HG03558 (cell line): ENCODE data around the gene TMEM209.
"Not testable (repeated sequence)": the region's sequence is repeated elsewhere in the genome, so short reads cannot be mapped to it uniquely, and the experiment has no call there.

ENCODE experiments used
- ATAC-seq: cut with Tn5 transposase; IDR thresholded peaks from one replicate; pipeline ENCODE4 v1.9.1; 2021; ENCODE audit warnings: moderate number of reproducible peaks; ENCODE audit not compliant: unreplicated experiment; ENCODE audit errors: extremely low read depth

TMEM209 gene

DNA sequence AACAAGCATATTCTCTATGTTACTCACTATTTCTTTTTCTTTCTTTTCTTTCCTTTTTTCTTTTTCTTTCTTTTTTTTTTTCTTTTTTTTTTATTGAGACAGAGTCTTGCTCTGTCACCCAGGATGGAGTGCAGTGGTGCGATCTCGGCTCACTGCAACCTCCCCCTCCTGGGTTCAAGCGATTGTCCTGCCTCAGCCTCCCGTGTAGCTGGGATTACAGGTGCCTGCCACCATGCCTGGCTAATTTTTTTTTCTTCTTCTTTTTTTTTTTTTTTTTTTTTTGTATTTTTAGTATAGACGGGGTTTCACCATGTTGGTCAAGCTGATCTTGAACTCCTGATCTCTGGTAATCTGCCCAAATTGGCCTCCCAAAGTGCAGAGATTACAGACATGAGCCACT is 59.1 kb downstream of the TMEM209 start:
- ATAC-seq = not testable (repeated sequence)

DNA sequence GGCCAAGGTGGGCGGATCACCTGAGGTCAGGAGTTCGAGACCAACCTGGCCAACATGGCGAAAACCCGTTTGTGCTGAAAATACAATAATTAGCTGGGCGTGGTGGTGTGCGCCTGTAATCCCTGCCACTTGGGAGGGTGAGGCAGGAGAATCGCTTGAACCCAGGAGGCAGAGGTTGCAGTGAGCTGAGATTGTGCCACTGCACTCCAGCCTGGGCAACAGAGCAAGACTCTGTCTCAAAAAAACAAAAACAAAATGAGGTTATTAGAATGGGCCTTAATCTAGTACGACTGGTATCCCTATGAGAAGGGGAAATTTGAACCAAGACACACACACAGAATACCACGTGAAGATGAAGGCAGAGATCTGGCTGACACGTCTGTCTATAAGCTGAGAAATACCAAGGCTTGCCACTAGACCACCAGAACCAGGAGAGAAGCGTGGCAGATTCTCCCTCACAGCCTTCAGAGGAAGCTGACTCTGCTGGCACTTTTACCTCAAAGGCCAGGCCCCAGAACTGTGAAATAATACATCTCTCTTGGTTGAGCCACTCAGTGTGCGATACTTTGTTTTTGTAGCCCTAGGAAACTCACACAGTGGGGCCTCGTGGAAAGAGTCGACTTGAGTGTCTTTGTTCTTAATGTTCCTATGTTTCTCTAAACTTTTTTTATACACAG is 59.6 kb downstream of the TMEM209 start:
- ATAC-seq = no peak

DNA sequence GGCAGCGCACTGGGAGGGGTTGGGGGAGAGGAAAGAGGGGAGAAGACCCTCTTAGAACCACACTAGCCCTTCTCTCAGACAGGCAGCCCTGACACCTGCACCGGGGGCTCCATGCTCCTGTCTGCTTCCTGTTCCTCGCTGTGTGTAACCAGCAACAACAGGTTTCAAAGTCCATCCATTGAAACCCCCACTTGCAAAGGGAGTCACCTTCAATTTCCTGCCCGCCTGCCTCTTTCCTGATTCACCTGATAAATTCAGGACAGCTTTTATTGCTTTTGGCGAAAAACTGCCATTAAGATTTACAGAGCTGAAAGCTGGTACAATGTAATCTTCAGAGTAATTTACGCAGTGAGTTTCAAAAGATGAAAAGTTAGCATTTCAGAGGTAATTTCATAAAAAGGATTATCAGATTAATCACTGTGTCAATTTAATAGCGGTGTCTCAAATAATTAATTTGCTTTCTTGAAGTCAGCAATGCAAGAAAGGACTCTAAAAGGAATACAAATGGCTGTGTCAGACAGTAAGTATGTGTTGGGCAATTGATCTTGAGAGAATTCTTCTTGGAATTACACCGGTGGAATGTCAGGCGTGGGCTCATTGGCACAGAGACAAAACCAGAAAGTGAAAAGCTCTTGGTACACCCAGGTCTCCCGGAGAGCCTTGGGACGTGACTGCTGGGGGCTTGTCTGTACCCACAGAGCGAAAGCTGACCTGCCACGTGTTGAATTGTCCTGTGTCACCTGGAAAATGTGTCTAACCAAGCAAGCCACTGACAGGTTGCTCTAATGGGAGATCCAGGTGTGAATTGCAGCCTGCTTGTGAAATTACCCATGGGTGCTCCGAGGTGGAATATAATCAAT is 60.7 kb downstream of the TMEM209 start:
- ATAC-seq = no peak

DNA sequence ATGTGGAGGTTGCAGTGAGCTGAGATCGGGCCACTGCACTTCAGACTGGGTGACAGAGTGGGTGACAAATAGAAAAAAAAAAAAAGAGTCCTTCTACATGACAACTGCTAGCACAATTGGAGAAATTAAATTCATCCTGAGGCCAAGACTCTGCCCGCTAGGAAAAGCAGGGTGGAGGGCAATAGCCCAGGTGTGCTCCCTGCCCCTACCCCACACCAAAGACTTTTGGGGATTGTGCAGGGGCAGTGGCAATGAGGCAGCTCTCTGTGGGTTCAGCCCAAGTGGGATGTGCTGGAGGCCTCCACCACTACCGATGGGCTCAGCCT is 61.3 kb downstream of the TMEM209 start:
- no peak for ATAC-seq

DNA sequence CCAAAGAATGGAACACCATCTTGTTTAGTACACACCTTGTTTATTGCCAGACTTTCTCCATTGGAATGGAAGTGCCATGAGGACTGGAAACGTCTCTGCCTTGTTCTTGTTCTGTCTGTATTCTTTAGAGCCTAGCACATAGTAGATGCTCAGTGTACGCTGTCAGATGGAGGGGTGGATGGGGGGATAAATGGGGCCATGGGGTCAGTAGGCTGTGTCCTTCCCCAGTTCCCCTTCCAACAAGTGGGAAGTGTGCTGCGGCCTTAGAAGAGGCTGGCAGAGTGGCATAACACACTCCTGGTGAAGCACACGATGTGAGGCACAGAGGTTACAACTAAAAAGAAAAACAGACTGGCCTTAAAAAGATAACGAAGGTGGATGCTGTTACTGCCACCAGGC is 61.9 kb downstream of the TMEM209 start:
- no peak for ATAC-seq

DNA sequence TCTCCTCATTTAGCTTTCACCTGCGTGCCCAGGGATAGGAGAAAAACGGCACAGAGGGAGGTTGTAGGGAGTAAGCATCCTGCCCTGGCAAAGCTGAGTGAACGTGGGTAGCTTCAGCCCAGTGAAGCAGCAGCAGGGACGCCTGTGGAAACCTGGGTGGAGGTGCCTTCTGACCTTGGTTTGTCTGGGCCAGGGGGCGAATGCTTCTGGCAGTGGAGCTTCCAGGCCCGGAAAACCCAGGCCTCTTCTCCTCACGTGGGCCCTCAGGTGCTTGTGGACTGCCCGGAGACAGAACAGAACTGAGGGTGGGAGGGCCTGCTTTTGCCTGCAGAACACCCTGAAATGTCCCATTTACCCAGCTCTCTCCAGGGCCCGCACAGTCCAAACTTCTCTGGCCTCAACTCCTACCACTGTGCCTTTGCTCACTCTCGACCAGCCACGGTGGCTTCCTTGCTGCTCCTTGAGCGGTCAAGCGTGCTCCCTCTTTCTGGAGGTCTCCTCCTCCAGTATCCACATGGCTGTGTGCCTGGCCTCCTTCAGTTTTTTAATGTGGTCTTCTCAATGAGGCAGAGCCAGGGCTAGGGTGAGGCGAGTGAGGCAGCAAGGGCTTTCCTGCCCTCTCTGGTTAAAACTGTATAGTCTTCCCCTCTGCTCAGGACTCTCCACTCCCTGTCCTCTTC is 62.4 kb downstream of the TMEM209 start:
- ATAC-seq = no peak

DNA sequence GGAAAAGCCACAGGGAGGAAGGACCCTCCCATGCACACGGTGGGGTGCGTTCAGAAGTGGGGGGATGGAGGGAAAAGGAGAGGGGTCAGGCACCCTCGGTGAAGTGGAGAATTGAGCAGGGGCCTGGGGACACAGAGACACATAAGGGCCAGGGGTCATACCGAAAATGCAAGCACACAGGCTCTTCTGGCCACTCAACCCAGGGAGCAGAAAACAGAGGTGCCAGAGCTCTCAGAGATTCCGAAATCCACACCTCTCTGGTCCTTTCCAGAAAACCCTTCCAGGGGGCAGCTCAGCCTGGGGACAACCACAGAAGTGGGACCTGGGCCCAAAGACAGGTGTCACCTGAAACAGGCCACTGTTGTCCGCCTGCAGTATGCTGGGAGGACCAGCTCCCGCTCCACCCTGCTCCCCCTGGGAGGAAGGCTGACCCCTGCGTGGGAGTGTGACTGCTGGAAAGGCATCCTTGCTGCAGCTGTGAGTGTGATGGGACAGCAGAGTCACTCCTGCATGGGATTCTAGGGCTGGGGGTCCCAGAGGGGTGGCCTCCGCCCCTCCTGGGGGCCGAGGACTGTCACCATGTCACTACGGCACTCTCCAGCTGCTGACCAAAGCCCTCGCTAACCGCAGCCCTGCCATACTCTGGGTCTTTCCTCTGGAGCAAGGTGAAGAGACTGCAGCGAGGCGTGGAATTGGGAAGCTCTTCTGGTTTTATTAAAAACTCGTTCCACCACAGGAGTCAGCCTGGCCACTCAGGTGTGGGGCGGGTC is 63.1 kb downstream of the TMEM209 start:
- no peak for ATAC-seq

DNA sequence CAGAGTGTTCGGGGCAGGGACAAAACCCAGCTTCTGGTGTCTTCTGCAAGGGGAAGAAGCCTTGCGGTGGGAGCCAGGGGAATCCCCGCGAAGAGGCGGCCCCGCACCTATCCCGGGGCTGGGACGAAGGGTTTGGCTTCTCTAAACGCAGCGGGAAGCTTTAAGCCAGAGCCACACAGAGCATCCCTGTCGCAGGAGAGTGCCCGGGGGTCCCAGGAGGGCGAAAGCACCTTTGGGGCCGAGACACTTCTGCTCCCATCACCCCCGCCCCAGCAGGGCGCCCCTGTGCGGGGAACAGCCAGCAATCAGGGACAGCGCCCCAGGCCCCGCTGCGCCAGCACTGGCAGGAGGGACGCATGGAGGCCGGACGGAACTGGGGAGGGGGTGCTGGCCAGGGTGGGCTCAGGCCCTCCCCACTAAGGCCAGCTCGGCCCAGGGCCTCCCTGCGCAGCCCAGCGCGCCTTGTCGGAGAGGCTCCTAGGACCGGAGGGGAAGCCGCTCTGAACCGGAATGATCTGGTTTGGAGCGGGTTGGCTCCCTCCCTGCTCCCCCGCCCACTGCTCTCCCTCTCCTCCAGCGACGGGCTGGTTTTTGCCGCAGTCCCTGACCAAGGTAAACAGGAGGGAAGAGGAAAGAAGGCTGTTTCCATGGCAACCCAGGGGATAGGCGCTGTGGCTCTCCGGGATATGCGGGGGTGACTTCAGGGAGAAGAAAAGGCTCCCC is 63.9 kb downstream of the TMEM209 start:
- no peak for ATAC-seq

DNA sequence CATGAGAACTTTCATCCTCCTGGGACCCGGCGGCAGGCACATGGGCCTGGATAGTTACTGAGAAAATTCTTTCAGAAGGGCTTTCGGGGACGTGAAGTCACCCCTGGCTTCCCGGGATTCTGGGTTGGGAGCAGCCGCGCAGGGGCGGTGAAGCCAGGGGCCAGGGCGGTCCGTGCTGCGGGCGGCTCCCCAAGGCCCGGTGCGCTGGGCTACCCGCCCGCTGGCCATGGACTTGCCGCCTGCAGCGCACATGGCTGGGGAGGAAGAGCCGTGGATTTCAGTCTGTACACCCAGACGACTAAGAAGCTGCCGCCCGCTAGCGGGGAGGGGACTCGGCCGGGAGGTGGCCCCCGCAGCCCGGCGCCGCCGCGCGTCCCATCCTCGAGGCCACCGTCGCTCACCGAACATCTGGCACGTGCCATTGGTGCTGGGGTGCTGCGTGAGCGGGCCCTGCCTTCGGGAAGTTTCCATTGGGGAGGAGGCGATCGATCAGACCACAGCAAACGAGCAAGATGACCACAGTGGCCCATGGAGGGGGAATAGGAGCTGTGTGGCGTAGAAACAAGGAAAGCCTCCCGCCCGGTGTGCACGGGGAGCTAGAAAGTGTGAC is 64.5 kb downstream of the TMEM209 start:
- no peak for ATAC-seq

DNA sequence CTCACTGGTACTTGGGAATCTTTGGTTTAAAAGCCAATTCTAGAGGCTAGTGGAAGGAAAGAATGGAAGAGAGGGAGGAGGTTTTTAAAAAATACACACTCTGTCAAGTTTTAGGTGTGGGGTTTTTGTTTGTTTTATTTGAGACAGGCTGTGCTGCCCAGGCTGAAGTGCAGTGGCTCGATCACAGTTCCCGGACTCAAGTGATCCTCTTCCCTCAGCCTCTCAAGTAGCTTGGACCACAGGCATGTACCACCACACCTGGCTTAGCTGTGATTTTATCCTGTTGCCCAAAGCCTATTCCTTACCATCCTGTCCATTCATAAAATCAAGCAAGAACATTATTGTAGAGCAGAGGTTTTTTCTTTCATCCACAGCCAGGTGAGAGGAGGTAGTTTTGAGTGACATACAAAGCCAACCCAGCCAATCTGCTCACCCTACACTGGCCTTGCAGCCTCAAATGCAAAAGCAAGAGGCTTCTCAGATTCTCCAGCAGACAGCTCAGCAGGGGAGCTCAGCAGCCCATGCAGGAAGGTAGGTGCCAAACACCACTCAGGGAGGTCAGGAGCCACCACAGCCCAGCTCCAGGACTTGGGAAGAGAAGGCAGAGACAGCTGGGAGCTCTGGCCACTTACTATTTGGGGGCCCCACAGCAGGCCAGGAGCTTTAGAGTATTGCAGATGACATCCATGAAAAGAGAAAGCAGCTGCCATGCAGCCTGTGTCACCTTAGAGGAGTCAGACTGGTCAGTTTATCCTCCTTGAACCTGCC is 65.8 kb downstream of the TMEM209 start:
- ATAC-seq = no peak

DNA sequence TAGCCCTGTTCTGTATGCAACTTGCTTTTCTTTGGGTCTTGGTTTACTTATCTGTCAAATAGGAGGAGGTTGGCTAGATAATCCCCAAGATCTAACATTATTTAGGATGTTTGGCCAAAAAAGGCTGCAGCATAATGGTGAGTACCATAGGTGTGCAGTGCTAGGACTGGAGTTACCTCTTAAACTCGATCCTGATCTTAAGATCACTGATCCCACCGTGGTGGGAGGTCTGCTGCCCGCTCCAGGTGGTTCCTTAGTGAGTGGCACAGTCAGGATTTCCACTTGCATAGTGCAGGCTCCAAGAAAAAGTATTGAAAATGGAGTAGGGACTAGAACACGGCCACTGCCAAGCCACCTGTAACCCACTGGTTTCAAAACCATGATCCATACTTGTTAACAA is 68.0 kb downstream of the TMEM209 start:
- no peak for ATAC-seq

DNA sequence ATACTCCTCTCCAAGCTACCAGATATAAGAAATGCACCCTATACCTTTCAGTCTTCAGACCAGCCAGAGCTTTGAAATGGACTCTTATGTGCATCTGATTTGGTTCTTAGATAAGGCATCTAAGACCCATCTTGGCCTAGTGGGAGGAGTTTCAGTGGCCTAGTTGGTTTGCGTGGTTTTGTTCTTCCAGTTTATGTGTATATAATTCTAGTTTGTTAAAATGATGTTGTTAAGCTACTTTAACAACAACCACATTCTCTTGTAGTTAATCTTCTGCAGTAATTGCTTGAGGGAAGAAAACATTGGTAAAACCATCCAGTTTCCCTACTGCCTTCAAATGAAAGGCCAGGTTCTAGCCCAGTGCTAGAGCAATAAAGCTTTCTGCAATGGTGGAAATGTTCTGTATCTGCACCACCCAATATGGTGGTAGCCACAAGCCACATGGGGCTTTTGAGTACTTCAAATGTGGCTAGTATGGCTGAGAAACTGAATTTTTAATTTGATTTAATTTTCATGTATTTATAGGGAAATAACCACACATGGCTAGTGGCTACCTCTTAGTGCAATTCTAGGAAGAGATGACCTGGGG is 68.5 kb downstream of the TMEM209 start:
- ATAC-seq = no peak

DNA sequence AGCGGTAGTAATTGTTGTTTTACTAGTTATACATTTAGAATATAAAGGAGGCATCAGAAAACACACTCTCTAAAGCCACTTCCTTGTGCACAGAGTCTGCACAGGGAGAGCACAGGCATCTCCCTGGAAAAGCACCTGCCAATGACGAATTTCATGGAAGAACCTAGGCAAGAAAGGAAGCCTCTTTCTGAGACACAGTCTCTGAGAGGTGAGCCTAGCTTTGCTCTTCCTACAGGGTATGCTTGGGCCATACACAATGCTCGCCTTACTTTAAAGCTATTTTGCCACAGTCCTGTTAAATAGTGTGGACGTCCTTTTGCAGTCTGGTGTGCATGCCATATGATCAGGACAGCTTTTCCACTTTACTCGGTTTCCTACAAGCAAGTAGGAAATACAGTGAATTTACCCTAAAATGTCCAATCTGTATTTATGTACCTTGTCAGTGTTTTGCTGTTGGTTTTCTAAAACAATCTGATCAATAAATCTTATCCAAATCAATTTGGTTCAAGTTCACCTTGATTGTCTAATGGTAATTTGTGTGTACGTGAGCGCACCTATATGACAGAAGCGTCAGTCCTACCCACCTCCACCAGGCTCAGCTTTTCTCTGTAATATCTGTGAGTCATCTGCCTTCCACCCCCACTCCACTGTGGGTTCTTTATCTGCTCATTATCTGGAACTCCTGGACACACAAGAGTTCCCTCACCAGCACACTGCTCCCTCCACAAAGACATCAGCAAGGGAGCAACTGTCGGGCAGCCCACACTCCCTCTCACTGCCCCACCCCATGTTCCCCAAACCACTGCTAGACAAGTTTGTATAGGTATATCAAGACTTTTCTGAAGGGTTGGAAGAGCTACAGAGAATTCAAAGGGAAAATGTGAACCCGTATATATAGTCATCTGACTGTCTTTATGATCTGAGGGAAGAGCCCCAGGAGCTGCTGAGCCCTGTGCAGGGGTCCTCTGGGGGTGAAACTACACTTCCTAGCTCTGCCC is 69.7 kb downstream of the TMEM209 start:
- no peak for ATAC-seq

DNA sequence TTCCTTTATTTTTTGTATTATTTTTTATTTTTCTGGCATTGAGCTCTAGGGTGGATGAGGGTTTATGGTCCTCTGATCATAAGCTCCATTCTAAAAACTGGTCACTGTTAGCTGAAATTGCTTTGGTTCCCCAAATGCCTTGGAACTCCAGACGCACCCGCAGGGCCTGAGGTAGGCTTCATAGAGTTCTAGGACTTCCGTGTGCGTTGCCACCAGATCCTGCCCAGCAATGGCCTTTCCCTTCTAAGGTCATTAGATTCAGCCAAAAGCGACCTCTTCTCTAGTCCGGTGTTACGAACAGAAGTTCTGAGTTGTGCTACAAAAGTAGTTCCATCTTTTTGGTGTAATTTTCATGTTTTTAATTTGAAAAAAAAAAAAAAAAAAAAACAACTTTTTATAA is 70.5 kb downstream of the TMEM209 start:
- ATAC-seq = no peak

DNA sequence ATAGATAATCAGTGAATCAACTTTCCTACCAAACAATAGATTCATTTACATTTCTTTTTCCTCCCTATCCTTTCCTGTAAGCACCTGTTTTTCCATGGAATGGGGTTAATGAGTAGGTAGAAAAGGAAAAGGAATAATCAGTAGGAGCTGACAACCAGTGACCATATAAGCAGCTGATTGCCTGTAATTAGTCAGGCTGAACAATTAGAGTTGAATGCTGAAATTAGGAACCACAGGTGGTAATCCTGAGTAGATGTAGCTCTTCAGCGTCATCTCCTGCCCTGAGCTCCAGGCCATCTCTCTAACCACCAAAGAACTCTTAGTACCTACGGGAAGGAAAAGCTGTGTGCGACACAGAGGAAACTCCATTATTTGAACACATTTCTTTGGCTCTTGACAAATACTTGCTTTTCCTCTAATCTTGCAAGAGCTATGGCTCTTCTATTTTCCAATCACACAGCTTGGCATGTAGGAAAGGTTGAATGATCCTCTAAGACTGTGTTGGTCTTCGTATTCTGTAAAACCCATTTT is 71.0 kb downstream of the TMEM209 start:
- no peak for ATAC-seq

DNA sequence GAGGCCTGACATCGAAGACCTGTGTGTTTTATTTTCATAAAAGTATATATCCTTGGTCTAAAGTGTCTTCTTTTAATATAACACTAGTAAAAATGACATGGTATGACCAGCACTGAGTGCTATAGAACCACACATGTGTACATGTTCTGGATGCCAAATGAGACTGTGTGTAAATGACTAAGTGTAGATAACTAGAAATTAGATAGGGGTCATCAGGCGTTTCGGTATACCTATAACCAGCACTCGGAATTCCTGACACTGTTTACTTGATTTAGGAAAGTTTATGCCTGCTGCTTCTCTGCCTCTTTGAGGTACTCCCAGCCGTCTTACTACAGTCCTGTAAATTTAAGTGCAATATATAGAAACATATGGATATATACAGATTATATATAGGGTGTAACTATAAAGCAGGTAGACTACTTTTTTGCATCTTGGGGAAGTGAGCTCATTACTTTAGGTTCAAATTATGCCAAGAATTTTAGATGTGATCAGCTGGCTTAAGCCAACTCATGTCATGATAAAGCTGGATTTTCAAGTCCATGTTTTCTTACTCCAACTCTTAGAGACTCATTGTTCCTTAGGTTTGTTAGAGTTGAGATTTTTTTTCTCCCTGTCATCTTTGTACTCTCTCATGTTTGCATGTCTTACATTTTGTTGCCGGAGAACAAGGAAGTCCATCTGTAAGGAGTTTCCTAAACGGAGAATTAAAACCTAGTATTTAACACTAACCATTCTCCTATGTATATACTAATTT is 72.0 kb downstream of the TMEM209 start:
- no peak for ATAC-seq
